Uterus (tissue), 2 donors: Measurements from ENCODE around the gene RAB9A.

Source experiments
- CTCF ChIP-seq, 4 experiments: fragments of 200-600 bp in 2 of 4; fragments of 450-650 bp in 2 of 4; sonication (generic) in 2 of 4; IDR thresholded peaks; one replicate each; pipeline ENCODE4 v1.5.1; 2016 to 2019; ENCODE audit warnings: antibody characterized with exemption in 4 of 4, mild to moderate bottlenecking in 2 of 4, moderate library complexity in 1 of 4
- POLR2A ChIP-seq, 2 donors: fragments of 450-650 bp; IDR thresholded peaks; one replicate each; pipeline ENCODE4 v1.6.1; 2016; ENCODE audit warnings: antibody characterized with exemption in 2 of 2, mild to moderate bottlenecking in 1 of 2, moderate library complexity in 1 of 2

GRCh38 chrX:13693341-13693961 lies 4.5 kb downstream of the RAB9A start:
- TF ChIP-seq CTCF (IDR thresholded peaks at IDR 0.05) (no peak), POLR2A (IDR thresholded peaks at IDR 0.05) (no peak)
